ENCODE measurements around the gene PRR19. TPM values are rescaled to one million over a fixed set of nuclear protein-coding genes. Genes with fewer than 3 reads are reported as not detected.

PRR19 gene
- total RNA-seq, 1 experiment from 2014 or later, result not detected

- ChIA-PET CTCF (no interaction called here), POLR2A (ENCODE audit: unreplicated experiment) (no interaction called here)
- Histone ChIP-seq H3K9ac (ENCODE audit: low read length) (no peak overlapping the region), H3K9me2 (replicated peaks; ENCODE audit: low read length) (no peaks in the 10 kb centered on the region), H3K4me1 (ENCODE audit: insufficient read depth, low read length) (no peaks in the 10 kb centered on the region), H3K9me3 (ENCODE audit: low read length) (no peaks in the 10 kb centered on the region), H3K27me3 (ENCODE audit: low read length) (no peaks in the 10 kb centered on the region), H3K4me3 (ENCODE audit: low read length) (no peak overlapping the region), H3K36me3 (ENCODE audit: low read depth, low read length) (no peaks in the 10 kb centered on the region), H3K79me2 (ENCODE audit: low read length) (no peaks in the 10 kb centered on the region), H3K4me2 (ENCODE audit: low read length) (no peak overlapping the region), H4K20me1 (ENCODE audit: low read length) (no peaks in the 10 kb centered on the region), H3F3A (ENCODE audit: low read length, unreplicated experiment) (no peaks in the 10 kb centered on the region), H2AFZ (ENCODE audit: low read length) (no peak overlapping the region), H3K27ac (ENCODE audit: low read length) (no peak overlapping the region)
- no peak for TF ChIP-seq EZH2 (IDR thresholded peaks at IDR 0.05; ENCODE audit: low read length, unreplicated experiment)
- TF ChIP-seq, protein P1, sequence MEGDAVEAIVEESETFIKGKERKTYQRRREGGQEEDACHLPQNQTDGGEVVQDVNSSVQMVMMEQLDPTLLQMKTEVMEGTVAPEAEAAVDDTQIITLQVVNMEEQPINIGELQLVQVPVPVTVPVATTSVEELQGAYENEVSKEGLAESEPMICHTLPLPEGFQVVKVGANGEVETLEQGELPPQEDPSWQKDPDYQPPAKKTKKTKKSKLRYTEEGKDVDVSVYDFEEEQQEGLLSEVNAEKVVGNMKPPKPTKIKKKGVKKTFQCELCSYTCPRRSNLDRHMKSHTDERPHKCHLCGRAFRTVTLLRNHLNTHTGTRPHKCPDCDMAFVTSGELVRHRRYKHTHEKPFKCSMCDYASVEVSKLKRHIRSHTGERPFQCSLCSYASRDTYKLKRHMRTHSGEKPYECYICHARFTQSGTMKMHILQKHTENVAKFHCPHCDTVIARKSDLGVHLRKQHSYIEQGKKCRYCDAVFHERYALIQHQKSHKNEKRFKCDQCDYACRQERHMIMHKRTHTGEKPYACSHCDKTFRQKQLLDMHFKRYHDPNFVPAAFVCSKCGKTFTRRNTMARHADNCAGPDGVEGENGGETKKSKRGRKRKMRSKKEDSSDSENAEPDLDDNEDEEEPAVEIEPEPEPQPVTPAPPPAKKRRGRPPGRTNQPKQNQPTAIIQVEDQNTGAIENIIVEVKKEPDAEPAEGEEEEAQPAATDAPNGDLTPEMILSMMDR (conservative IDR thresholded peaks at IDR 0.05; ENCODE audit: low read depth, low read length), result no peak
- TF ChIP-seq EZH2phosphoT487 (IDR thresholded peaks at IDR 0.05; ENCODE audit: borderline replicate concordance, low read length), result no peak
- intact Hi-C loops (cut with micrococcal nuclease), result no loop called here
- DNase-seq, result no peak
- ATAC-seq, result no peak
- BruUV-seq (replicated peaks), result no TSS peak
Measured at GRCh38 chr19:42290523-42291434, 11.2 kb upstream of the PRR19 start.

- Histone ChIP-seq H3K4me2 (ENCODE audit: low read length) (no peak overlapping the region), H3F3A (ENCODE audit: low read length, unreplicated experiment) (no peaks in the 10 kb centered on the region), H3K36me3 (ENCODE audit: low read depth, low read length) (no peaks in the 10 kb centered on the region), H3K27ac (ENCODE audit: low read length) (no peak overlapping the region), H3K9ac (ENCODE audit: low read length) (no peak overlapping the region), H3K27me3 (ENCODE audit: low read length) (no peaks in the 10 kb centered on the region), H3K9me3 (ENCODE audit: low read length) (no peaks in the 10 kb centered on the region), H3K4me1 (ENCODE audit: insufficient read depth, low read length) (no peaks in the 10 kb centered on the region), H3K79me2 (ENCODE audit: low read length) (no peaks in the 10 kb centered on the region), H3K9me2 (replicated peaks; ENCODE audit: low read length) (no peaks in the 10 kb centered on the region), H4K20me1 (ENCODE audit: low read length) (no peaks in the 10 kb centered on the region), H2AFZ (ENCODE audit: low read length) (no peak overlapping the region), H3K4me3 (ENCODE audit: low read length) (no peak overlapping the region)
- ChIA-PET POLR2A (ENCODE audit: unreplicated experiment) (no interaction called here), CTCF (no interaction called here)
- intact Hi-C loops (cut with micrococcal nuclease), result no loop called here
- BruUV-seq (replicated peaks), result no TSS peak
- TF ChIP-seq EZH2phosphoT487 (IDR thresholded peaks at IDR 0.05; ENCODE audit: borderline replicate concordance, low read length), result no peak
- no peak for TF ChIP-seq EZH2 (IDR thresholded peaks at IDR 0.05; ENCODE audit: low read length, unreplicated experiment)
- TF ChIP-seq, protein P1 (conservative IDR thresholded peaks at IDR 0.05; ENCODE audit: low read depth, low read length), result no peak
- DNase-seq (no peak), ATAC-seq (no peak)
Measured at GRCh38 chr19:42291435-42291810, 10.5 kb upstream of the PRR19 start.

All from PC-3 (cell line).